HG02623 (cell line): ENCODE data around the gene FLVCR1.
"Not testable (repeated sequence)": the region's sequence is repeated elsewhere in the genome, so short reads cannot be mapped to it uniquely, and the experiment has no call there.

ENCODE experiments used
- ATAC-seq: cut with Tn5 transposase; IDR thresholded peaks from one replicate; pipeline ENCODE4 v1.9.1; 2021; ENCODE audit warnings: moderate library complexity; ENCODE audit not compliant: unreplicated experiment

The FLVCR1 gene

DNA sequence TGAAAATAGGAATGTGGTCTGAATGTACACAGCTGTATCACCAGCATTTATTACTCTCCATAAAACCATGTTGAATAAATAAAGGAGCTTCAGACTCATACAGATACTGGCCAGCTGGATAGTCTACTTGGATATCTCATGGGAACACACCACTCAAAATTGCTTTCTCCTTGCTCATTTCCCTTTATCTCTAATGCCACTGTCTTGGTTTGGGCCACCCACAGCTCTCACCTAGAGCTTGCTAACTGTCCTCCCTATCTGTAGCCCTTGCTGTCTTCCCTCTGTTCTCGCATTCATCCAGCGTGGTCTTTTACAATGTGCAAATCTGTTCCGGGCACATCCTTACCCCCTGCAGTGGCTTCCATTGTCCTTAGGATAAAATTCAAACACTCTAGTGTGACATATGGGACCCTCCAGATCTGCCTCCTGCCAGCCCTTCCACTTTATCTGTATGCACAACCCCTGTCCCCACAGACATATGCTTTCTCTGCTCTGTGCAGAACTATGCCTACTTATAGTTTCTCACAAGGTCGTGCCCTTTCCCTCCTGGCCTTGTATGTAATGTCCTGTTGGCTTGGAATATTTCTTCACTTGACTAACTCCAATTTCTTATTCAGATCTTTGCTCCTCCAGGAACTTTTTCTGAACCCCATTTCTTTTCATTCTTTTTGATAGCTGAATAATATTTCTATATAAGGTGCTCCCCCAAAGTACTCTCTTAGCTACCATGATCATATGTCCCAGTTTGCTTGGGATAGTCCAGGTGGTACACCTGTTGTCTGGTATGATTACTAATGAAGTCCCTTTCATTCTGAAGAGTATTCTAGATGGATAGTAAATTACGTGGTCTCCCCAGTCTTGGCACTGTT lies 2.9 kb downstream of the FLVCR1 start:
- no peak for ATAC-seq

DNA sequence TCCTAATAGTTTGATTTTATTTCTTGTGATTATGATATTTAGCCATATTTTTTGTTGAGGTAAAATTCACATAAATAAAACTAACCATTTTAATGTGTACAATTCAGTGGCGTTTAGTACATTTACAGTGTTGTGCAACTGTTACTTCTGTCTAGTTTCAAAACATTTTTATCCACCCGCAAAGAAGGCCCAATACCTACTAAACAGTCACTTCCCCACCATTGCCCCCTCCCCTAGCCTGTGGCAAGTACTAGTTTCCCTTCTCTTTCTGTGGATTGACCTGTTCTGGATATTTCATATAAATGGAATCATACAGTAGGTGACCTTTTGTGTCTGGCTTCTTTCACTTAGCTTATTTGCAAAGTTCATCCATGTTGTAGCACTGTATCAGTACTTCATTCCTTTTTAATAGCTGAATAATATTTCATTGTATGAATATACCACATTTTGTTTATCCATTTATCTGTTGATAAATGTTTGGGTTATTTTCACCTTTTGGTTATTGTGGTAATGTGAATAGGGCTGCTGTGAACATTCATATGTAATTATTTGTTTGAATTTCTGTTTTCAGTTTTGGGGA lies 4.1 kb downstream of the FLVCR1 start:
- no peak for ATAC-seq

DNA sequence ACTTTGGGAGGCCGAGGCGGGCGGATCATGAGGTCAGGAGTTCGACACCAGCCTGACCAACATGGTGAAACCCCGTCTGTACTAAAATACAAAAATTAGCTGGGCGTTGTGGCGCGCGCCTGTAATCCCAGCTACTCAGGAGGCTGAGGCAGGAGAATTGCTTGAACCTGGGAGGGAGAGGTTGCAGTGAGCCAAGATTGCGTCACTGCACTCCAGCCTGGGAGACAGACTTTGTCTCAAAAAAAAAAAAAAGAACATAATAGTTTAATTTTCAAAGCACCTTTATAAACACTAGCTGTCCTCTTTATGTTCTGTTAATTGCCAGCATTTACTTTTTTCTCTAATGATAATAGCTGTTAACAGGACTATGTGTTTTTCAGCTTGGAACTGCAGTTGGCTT lies 5.3 kb downstream of the FLVCR1 start:
- not testable (repeated sequence) for ATAC-seq

DNA sequence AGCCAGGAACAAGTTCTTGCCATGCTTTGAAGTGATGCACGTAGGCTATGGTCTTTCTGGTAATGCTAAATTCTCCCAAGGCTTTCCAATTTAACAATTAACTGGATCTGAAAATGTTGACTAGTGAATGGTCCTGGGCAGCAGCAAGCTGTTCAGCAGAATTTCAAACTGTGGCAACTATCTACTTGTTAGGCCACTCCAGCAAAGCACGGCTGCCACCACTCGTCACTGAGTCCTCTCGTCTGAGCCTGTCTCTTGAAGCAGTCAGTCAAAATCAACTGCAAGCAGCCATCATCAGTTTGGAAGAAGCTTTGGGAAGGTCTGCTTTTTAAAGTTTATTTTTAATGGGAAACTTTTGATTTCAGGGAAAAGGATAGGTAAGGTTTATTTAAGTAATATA lies 6.1 kb downstream of the FLVCR1 start:
- no peak for ATAC-seq

DNA sequence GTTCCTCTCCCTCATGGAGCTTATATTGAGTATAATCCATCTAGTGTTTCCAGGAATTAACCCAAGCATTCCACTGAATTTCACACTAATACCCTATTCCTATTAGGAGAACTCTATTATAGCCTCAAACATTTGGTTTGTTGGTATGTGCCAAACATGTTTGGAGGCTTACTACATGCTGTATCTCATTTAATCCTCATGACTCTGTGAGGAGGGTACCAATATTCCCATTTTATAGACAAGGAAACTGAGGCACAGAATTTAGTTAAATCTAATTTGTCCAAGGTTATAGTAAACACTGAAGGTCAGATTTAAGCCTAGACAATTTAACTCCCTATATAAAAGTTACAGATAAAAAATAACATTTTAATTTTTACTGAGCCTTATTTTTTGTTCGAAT lies 9.1 kb downstream of the FLVCR1 start:
- no peak for ATAC-seq

DNA sequence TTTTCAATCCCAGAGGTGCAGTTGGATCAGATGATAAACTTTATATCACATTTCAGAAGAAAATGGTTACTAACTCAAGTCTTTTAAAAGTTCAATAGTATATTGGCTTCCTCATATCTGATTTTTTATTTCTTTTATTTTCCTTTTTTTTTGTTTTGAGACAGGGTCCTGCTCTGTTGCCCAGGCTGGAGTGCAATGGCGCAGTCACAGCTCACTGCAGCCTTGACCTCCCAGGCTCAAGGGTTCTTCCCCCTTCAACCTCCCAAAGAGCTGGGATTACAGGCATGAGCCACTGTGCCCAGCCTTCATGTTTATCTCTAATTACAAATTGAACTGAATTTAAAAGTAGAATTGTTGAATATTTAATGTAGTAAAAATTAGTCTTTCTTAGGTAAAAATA lies 13.9 kb downstream of the FLVCR1 start:
- ATAC-seq: no peak

DNA sequence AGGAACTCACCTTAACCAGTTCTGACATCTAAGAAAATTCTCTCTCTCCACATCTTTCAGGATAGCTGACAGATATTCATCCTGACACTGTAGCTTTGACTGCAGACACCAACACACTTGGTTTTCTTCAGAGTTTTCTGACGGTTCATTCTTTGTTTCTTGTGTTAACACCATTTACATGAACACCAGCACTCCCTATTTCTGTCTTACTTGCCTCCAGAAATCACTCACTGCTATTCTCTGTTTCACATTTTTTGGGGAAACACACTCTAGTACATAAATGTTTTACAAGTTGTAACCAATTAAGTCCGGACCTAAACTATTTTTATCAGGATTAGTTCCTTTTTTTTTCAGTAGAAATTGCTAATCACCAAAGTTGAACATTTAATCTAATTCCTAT lies 15.4 kb downstream of the FLVCR1 start:
- peak; percentile 56 for ATAC-seq

DNA sequence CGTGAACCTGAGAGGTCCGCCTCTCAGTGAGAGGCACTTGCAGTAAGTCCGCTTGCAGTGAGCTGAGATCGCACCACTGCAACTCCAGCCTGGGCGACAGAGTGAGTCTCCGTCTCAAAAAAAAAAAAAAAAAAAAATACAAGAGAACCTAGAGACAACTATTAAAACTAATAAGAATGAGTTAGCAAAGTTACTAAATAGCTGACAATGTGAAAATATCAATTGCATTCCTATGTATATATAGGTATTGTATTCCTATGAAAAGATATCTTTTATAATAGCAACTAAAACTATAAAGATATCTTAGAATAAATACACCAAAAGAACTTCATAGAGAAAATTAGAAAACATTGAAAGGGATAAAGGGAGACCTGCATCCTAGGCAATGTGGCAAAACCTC lies 20.3 kb downstream of the FLVCR1 start:
- no peak for ATAC-seq

DNA sequence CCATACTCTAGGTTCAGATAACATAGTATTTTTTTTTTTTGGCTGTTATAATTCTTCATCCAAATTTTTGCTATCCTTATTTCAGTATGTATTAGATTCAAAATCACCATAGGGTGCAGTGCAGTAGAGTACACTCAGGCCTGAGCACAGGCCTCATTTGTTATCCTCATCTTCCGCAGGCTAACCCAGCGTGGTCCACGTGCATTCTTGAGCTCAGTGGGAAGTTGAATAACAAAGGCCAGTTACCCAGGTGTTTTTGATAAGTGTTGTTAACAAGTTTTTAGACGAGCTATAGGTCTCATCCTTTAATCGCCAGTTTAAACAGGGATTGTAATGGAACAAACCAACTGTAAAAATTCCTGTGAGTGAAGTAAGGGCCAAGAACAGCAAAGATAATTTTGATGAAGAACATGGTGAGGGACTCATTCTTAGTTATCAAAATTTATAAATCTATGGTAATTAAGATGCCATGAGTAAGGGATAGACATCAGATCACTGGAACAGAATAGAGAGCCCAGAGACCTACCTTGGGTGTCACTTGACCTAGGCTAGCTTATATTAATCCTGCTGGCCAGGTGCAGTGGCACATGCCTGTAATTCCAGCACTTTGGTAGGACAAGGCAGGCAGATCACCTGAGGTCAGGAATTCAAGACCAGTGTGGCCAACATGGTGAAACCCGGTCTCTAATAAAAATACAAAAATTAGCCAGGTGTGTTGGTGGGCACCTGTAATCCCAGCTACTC lies 22.0 kb downstream of the FLVCR1 start:
- no peak for ATAC-seq

DNA sequence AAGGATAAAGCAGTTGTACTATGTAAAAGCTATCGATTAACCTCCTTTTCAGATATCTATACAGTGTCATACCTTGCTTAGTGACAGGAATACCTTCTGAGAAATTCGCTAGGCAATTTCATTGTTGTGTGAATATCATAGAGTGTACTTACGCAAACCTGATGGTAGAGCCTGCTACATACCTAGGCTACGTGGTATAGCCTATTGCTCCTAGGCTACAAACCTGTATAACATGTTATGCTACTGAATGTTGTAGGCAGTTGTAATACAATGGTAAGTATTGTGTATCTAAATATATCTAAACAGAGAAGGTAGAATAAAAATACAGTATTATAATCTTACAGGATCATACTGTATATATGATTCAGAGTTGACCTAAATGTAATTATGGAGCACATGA lies 26.5 kb downstream of the FLVCR1 start:
- ATAC-seq: no peak

DNA sequence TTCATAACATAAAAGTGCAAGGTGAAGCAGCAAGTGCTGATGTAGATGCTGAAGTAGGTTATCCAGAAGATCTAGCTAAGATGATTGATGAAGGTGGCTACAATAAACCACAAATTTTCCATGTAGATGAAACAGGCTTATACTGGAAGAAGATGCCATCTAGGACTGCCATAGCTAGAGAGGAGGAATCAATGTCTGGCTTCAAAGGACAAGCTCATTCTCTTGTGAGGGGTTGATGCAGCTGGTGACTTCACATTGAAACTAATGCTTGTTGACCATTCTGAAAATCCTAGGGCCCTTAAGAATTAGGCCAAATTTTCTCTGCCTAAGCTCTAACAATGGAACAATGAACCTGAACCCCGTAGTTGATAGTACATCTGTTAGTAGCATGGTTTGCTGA lies 34.0 kb downstream of the FLVCR1 start:
- no peak for ATAC-seq

DNA sequence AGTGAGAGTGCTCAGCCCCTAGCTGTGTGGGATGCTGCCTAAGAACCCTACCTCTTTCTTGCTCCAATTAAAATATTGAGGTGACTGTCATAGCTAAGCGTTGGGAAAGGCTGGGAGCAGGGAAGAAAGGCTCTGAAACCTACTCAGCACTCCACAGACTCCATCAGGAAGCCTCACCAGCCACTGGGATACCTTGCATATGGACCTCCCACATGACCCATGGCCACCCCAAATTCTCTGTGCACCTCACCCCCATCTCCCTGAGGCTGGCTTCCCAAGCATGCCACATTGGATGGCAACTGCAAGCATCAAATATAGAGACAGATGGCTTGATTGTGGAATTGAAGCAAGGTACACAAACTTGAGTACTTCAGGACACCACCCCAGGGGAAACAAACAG lies 41.8 kb downstream of the FLVCR1 start:
- ATAC-seq: no peak

DNA sequence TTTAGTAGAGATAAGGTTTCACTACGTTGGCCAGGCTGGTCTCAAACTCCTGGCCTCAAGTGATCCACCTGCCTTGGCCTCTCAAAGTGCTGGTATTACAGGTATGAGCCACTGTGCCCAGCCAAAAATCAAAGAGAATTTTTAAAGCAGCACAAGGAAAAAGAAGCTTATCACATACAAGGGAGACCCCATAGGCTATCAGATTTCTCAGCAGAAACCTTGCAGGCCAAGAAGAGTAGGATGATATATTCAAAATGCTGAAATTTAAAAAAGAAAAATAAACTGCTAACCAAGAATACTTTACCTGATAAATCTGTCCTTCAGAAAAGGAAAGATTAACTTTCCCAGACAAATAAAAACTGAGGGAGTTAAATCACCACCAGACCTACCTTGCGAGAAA lies 43.2 kb downstream of the FLVCR1 start:
- ATAC-seq: no peak

DNA sequence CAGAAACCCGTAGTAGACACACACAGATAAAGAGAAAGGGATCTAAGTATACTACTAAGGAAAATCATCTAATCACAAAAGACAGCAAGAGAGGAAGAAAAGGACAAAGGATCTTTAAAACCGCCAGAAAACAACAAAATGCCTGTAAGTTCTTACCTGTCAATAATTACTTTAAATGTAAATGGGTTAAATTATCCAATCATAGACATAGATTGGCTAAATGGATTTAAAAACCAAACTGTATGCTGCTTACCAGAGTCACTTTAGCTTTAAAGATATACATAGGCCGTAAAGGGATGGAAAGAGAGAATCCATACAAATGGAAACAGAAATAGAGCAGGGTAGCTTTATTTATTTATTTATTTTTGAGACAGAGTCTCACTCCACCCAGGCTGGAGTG lies 44.0 kb downstream of the FLVCR1 start:
- ATAC-seq: no peak

DNA sequence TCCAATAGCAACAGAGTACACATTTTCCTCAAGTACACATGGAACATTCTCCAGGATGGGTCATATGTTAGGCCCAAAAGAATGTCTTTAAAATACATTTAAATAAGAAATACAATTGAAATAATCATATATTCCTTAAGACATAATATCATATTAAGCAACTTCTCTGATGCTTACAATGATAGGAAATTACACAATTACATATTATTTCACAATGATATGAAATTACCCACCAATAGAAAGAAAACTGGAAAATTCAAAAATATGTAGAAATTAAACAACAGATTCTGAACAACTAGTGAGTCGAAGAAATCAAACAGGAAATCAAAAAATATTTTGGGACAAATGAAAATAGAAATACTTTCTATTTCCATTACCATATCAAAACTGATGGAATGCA lies 45.6 kb downstream of the FLVCR1 start:
- no peak for ATAC-seq

DNA sequence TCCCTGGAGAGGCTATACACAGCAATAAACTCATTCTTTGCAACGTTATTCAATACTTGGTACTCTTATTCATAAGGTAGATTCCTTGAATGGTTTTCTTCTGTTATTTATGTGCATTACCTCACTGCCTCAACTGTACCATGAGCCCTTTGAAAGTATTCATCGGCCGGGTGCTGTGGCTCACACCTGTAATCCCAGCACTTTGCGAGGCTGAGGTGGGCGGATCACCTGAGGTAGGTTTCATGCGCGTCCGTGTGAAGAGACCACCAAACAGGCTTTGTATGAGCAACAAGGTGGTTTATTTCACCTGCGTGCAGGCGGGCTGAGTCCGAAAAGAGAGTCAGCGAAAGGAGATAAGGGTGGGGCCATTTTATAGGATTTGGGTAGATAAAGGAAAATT lies 50.0 kb downstream of the FLVCR1 start:
- not testable (repeated sequence) for ATAC-seq

DNA sequence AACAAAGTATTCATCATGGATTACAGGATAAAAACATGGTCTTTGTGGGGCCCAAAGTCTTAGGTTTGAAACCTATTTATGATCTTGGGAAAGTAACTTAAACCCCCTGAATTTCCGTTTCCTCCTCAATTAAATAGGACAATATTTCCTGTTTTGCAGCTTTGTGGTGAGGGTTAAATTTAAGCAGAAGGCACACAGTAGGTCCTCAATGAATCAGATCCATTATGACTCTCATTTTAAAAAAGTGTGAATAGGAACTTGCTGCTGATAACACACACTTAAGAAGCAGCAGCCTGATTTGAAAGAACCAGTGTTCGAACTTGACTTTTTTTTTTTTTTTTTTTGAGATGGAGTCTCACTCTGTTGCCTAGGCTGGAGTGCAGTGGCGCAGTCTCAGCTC lies 50.9 kb downstream of the FLVCR1 start:
- ATAC-seq: no peak

DNA sequence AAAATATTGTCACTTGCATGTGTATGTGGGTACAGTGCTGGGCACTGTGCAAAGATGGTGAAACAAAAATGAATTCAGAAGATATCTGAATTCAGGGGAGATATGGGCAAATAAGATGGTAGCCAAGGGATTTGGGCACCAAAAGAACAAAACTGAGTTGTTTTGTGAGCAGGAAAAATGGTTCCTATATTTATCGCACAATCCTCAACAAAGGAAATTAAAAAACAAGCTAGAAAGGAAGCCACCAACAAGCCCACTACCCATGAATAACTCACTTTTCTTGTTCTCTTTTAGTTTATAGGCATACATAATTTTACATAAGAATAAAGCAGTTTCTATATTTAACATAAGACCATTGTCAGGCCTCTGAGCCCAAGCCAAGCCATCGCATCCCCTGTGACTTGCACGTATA lies 51.6 kb downstream of the FLVCR1 start:
- ATAC-seq: no peak

DNA sequence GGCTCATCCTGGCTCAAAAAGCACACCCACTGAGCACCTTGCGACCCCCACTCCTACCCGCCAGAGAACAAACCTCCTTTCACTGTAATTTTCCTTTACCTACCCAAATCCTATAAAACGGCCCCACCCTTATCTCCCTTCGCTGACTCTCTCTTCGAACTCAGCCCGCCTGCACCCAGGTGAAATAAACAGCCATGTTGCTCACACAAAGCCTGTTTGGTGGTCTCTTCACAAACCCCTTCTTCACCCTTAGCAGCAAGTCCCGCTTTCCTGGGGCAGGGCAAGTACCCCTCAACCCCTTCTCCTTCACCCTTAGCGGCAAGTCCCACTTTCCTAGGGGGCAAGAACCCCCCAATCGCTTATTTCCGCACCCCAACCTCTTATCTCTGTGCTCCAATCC lies 52.1 kb downstream of the FLVCR1 start:
- ATAC-seq: not testable (repeated sequence)

DNA sequence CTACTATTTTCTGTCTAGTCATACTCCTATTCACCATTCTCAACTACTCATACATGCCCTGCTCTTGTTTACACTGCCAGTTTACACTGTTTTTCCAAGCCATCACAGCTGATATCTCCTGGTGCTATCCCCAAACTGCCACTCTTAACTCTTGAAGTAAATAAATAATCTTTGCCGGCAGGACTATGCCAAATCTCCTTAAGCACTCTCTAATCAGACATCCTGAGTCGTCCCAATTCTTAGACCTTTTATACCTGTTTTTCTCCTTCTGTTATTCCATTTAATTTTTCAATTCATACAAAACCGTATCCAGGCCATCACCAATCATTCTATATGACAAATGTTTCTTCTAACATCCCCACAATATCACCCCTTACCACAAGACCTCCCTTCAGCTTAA lies 55.6 kb downstream of the FLVCR1 start:
- not testable (repeated sequence) for ATAC-seq

DNA sequence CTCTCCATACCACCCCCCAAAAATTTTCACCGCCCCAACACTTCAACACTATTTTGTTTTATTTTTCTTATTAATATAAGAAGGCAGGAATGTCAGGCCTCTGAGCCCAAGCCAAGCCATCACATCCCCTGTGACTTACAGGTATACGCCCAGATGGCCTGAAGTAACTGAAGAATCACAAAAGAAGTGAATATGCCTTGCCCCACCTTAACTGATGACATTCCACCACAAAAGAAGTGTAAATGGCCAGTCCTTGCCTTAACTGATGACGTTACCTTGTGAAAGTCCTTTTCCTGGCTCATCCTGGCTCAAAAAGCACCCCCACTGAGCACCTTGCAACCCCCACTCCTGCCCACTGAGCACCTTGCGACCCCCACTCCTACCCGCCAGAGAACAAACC lies 56.0 kb downstream of the FLVCR1 start:
- not testable (repeated sequence) for ATAC-seq

DNA sequence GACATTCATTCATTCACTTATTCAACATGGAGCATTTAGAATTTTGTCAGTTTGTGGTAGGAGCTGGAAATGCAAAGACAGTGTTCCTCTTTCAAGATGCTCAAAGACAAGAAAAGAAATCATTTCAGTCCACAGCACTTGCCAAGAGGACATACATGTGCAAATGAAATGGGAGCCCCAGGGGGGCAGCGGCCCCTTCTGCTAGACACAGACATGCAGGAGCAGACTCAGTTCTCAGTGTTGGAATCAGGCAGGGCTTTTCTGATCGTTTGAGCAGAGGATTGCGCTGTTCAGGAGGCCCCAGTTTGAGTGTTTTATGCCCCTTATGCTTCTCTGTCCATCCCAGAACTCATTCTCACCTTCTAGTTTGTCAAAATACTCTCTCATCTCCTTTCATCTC lies 56.7 kb downstream of the FLVCR1 start:
- ATAC-seq: no peak
